Endothelial cell of umbilical vein (primary cell): Measurements from ENCODE around the gene UGT2A1. TPM values are rescaled to one million over a fixed set of nuclear protein-coding genes. Genes with fewer than 3 reads are reported as not detected.

Source experiments
- BruUV-seq: library from RNA; stranded (reverse); fragments of 400-500 nt; replicated peaks from 2 replicates; lab custom pipeline; 2021; lab: Mats Ljungman, UMichigan
- CTCF ChIA-PET: fragments of 300-600, 350-600 bp; sonication (Branson Sonifier 250); formaldehyde crosslinking; loops from one replicate; lab custom pipeline; 2021; ENCODE audit warnings: antibody characterized with exemption, inconsistent platforms; lab: Charles Lee
- POLR2A ChIA-PET: fragments of 300-600, 350-600 bp; sonication (Branson Sonifier 250); formaldehyde crosslinking; loops from one replicate; lab custom pipeline; 2021; ENCODE audit warnings: antibody characterized with exemption, inconsistent platforms; lab: Charles Lee
- DNase-seq: peaks from one replicate; pipeline ENCODE4 v3.0.0-alpha.2; 2011; ENCODE audit warnings: low read depth, low spot score
- FAIRE-seq: peaks from 2 replicates; lab custom pipeline; 2011; peaks lifted over from hg19 to GRCh38; lab: Jason Lieb, UNC
- H2AFZ ChIP-seq: 2 replicates; pipeline ENCODE4 v1.6.0; 2012; ENCODE audit warnings: low read depth, low read length, control low read depth, inconsistent platforms
- H3K27ac ChIP-seq: 2 replicates; pipeline ENCODE4 v1.5.1; 2011; ENCODE audit warnings: low read depth, mild to moderate bottlenecking, control low read depth, low read length, moderate library complexity; ENCODE audit not compliant: insufficient read depth
- H3K27me3 ChIP-seq, 2 experiments: 2 replicates each; pipeline versions ENCODE4 v1.6.0 to v1.6.1; 2011; ENCODE audit warnings: low read length in 2 of 2, mixed read lengths in 1 of 2; ENCODE audit not compliant: control insufficient read depth in 2 of 2, insufficient read depth in 2 of 2
- H3K36me3 ChIP-seq, 2 experiments: 2 replicates in 1 of 2; 3 replicates in 1 of 2; pipeline ENCODE4 v1.5.1; 2011; ENCODE audit warnings: low read length in 2 of 2, mild to moderate bottlenecking in 1 of 2, moderate library complexity in 1 of 2; ENCODE audit not compliant: control insufficient read depth in 2 of 2, insufficient read depth in 2 of 2; ENCODE audit errors: extremely low read depth in 1 of 2
- H3K4me1 ChIP-seq: 3 replicates; pipeline ENCODE4 v1.5.1; 2011; ENCODE audit warnings: mild to moderate bottlenecking, low read length; ENCODE audit not compliant: control insufficient read depth, insufficient read depth; ENCODE audit errors: extremely low read depth
- H3K4me2 ChIP-seq: 2 replicates; pipeline ENCODE4 v1.6.1; 2011; ENCODE audit warnings: low read length, control low read depth, mixed read lengths; ENCODE audit not compliant: insufficient read depth
- H3K4me3 ChIP-seq, 3 experiments: fragments of 200-600 bp in 1 of 3; sonication (generic), shearing (Covaris generic) in 1 of 3; replicated peaks in 1 of 3; 2 replicates each; pipeline ENCODE4 v1.5.1; 2011 to 2016; ENCODE audit warnings: control low read depth in 3 of 3, low read length in 3 of 3, mild to moderate bottlenecking in 2 of 3, inconsistent platforms in 1 of 3, low read depth in 1 of 3, moderate library complexity in 1 of 3; ENCODE audit not compliant: insufficient read depth in 1 of 3
- H3K79me2 ChIP-seq: 2 replicates; pipeline ENCODE4 v1.6.0; 2012; ENCODE audit warnings: low read length, inconsistent platforms; ENCODE audit not compliant: control insufficient read depth, insufficient read depth
- H3K9ac ChIP-seq: replicated peaks from 2 replicates; pipeline ENCODE3; 2011; ENCODE audit warnings: low read length, control low read depth; ENCODE audit not compliant: insufficient read depth; ENCODE audit errors: extremely low read depth
- H3K9me1 ChIP-seq: replicated peaks from 3 replicates; pipeline ENCODE4 v1.6.0; 2011; ENCODE audit warnings: mild to moderate bottlenecking, low read length; ENCODE audit not compliant: control insufficient read depth, insufficient read depth; ENCODE audit errors: extremely low read depth
- H3K9me3 ChIP-seq: replicated peaks from 2 replicates; pipeline ENCODE4 v1.5.1; 2012; ENCODE audit warnings: low read length, inconsistent platforms; ENCODE audit not compliant: control insufficient read depth, insufficient read depth
- H4K20me1 ChIP-seq: replicated peaks from 2 replicates; pipeline ENCODE3; 2011; ENCODE audit warnings: mild to moderate bottlenecking, low read length; ENCODE audit not compliant: control insufficient read depth, insufficient read depth; ENCODE audit errors: extremely low read depth
- CTCF ChIP-seq, 2 donors: IDR thresholded peaks; 1 replicate in 1 of 2; 2 replicates in 1 of 2; pipeline ENCODE4 v1.5.1; 2011; ENCODE audit warnings: low read length in 2 of 2, mild to moderate bottlenecking in 2 of 2, moderate library complexity in 2 of 2, control low read depth in 1 of 2, inconsistent platforms in 1 of 2, low read depth in 1 of 2; ENCODE audit not compliant: insufficient read depth in 1 of 2; ENCODE audit errors: extremely low read depth in 1 of 2
- EZH2 ChIP-seq: IDR thresholded peaks from 2 replicates; pipeline ENCODE4 v1.6.1; 2012; ENCODE audit warnings: borderline replicate concordance, low read depth, mild to moderate bottlenecking, moderate library complexity, low read length, inconsistent platforms; ENCODE audit not compliant: severe bottlenecking
- FOS ChIP-seq: IDR thresholded peaks from 2 replicates; pipeline ENCODE4 v1.6.1; 2011; ENCODE audit warnings: mild to moderate bottlenecking, low read length, moderate library complexity, borderline replicate concordance; ENCODE audit not compliant: insufficient read depth
- GATA2 ChIP-seq: IDR thresholded peaks from 2 replicates; pipeline ENCODE4 v1.7.0; 2011; ENCODE audit warnings: low read depth, mild to moderate bottlenecking, moderate library complexity, mixed read lengths, low read length; ENCODE audit not compliant: insufficient read length, insufficient read depth
- JUN ChIP-seq: IDR thresholded peaks from 2 replicates; pipeline ENCODE4 v1.6.1; 2011; ENCODE audit warnings: borderline replicate concordance, low read depth; ENCODE audit not compliant: insufficient read length, insufficient read depth
- MYC ChIP-seq: IDR thresholded peaks from one replicate; pipeline ENCODE4 v1.6.1; 2011; ENCODE audit warnings: mild to moderate bottlenecking, low read depth, low read length
- POLR2A ChIP-seq: IDR thresholded peaks from 2 replicates; pipeline ENCODE4 v1.6.1; 2012; ENCODE audit warnings: low read depth, mild to moderate bottlenecking, control low read depth, low read length
- POLR2AphosphoS5 ChIP-seq: IDR thresholded peaks from 2 replicates; pipeline ENCODE4 v1.6.1; 2012; ENCODE audit warnings: low read depth, mild to moderate bottlenecking, control low read depth, low read length, moderate library complexity; ENCODE audit not compliant: insufficient read depth
- dilution Hi-C: fragments of 300-500 bp; cut with MboI; formaldehyde crosslinking; loops from one replicate; pipeline ENCODE4 v1.15.0; 2019; ENCODE audit warnings: low sequenced_read_pairs; ENCODE audit not compliant: extremely low pct_ligation_motif_present
- intact Hi-C: fragments of 100-400 bp; cut with micrococcal nuclease; formaldehyde crosslinking; loops from one replicate; pipeline ENCODE4 v1.10.0; 2022
- polyA plus RNA-seq, 4 experiments: library from polyadenylated mRNA; depleted of rRNA in 3 of 4; stranded (reverse) in 3 of 4; unstranded in 1 of 4; fragments of >200 nt; gene quantifications; 2 replicates each; pipeline versions ENCODE4 v1.2.1 to v1.2.3, GENCODE V29; 2011 to 2012; ENCODE audit warnings: missing spikeins in 1 of 4
- total RNA-seq: library from RNA; stranded (reverse); gene quantifications from 2 replicates; pipeline ENCODE4 v1.2.3, GENCODE V29; 2021
- TF ChIP-seq, protein P1 (sequence below): IDR thresholded peaks from 2 replicates; pipeline ENCODE4 v1.6.1; 2011; ENCODE audit not compliant: insufficient read depth, insufficient read length

UGT2A1 gene
- total and polyA plus RNA-seq, 2 donors (not counting 3 experiments of a cell fraction or from before 2014, with no cell fraction given) = 0.04 TPM; not detected in 1

- Histone ChIP-seq H3K4me2 (no peak overlapping the region), H3K9me3 (no peaks in the 10 kb centered on the region), H3K4me3 (no peak overlapping the region), H3K9ac (no peak overlapping the region), H3K79me2 (no peaks in the 10 kb centered on the region), H3K27me3 (no peaks in the 10 kb centered on the region), H3K9me1 (no peaks in the 10 kb centered on the region), H3K27ac (no peak overlapping the region), H3K4me1 (no peaks in the 10 kb centered on the region), H2AFZ (no peak overlapping the region), H3K36me3 (no peaks in the 10 kb centered on the region), H4K20me1 (no peaks in the 10 kb centered on the region)
- DNase-seq (no peak), FAIRE-seq (no peak)
- dilution Hi-C loops (no loop called here), intact Hi-C loops (no loop called here)
- POLR2A ChIA-PET = no interaction called here
- no TSS peak for BruUV-seq
- CTCF ChIA-PET = interaction anchor here (1.3 to 3.3 kb wide), 2 partner anchors 12 to 179 kb away, joined by 3 to 10 read pairs; no protein-coding TSS in a partner anchor
- TF ChIP-seq EZH2 (no peak), GATA2 (no peak), POLR2AphosphoS5 (no peak), CTCF (IDR thresholded peaks at IDR 0.05; ENCODE audit: extremely low read depth in 1 of 2, insufficient read depth in 1 of 2, low read depth in 1 of 2, low read length in 2 of 2) (no peak), FOS (no peak), JUN (no peak), MYC (no peak), POLR2A (no peak)
- TF ChIP-seq, protein P1, sequence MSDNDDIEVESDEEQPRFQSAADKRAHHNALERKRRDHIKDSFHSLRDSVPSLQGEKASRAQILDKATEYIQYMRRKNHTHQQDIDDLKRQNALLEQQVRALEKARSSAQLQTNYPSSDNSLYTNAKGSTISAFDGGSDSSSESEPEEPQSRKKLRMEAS = no peak
These were observed 49.2 kb upstream of the UGT2A1 start for GRCh38 chr4:69702201-69702600.
